WTC11 (cell line): Measurements from ENCODE around the gene GGCX. TPM values are rescaled to one million over a fixed set of nuclear protein-coding genes. Genes with fewer than 3 reads are reported as not detected.

Experiments used
- ATAC-seq: fragments of 200-7000 bp; cut with Tn5 transposase; 2 replicates; pipeline ENCODE4 v1.10.0; 2021; ENCODE audit warnings: mild to moderate bottlenecking, moderate library complexity
- CTCF ChIA-PET: fragments of 300-600 bp; sonication (Branson Sonifier 250); formaldehyde crosslinking; loops from one replicate; lab custom pipeline; 2021; ENCODE audit warnings: antibody characterized with exemption; lab: Charles Lee
- POLR2A ChIA-PET: fragments of 350-600 bp; sonication (Branson Sonifier 250); formaldehyde crosslinking; loops from one replicate; lab custom pipeline; 2021; ENCODE audit warnings: antibody characterized with exemption; lab: Charles Lee
- DNase-seq: peaks from one replicate; pipeline ENCODE4 v3.0.0; 2021; ENCODE audit warnings: low spot score
- H3K27ac Mint-ChIP-seq: 2 replicates; pipeline ENCODE4 v1.8.0; 2021; ENCODE audit warnings: mixed read lengths
- H3K27me3 Mint-ChIP-seq: 2 replicates; pipeline ENCODE4 v1.8.0; 2021; ENCODE audit warnings: low read depth, mild to moderate bottlenecking, moderate library complexity, mixed read lengths
- H3K36me3 Mint-ChIP-seq: 2 replicates; pipeline ENCODE4 v1.8.0; 2021; ENCODE audit warnings: mixed read lengths
- H3K4me1 Mint-ChIP-seq: 2 replicates; pipeline ENCODE4 v1.8.0; 2022; ENCODE audit warnings: mixed read lengths
- H3K4me3 Mint-ChIP-seq: 2 replicates; pipeline ENCODE4 v1.8.0; 2021; ENCODE audit warnings: mild to moderate bottlenecking, moderate library complexity, mixed read lengths
- H3K9me3 Mint-ChIP-seq: 2 replicates; pipeline ENCODE4 v1.8.0; 2021; ENCODE audit warnings: mixed read lengths
- ELF4 ChIP-seq: sonication (generic); formaldehyde crosslinking; IDR thresholded peaks from 2 replicates; pipeline ENCODE4 v1.8.1; 2022; ENCODE audit warnings: low read depth, mild to moderate bottlenecking, moderate library complexity, missing genetic modification reagents
- FOXK1 ChIP-seq: sonication (generic); formaldehyde crosslinking; IDR thresholded peaks from 2 replicates; pipeline ENCODE4 v1.8.0; 2022; ENCODE audit warnings: mild to moderate bottlenecking, moderate library complexity, missing genetic modification reagents
- GABPB1 ChIP-seq: sonication (generic); formaldehyde crosslinking; IDR thresholded peaks from 2 replicates; pipeline ENCODE4 v1.8.1; 2023; ENCODE audit warnings: mild to moderate bottlenecking, missing genetic modification reagents
- GRHL2 ChIP-seq: fragments of 250-450 bp; sonication (Bioruptor Pico); IDR thresholded peaks from 2 replicates; pipeline ENCODE4 v1.8.0; 2022; ENCODE audit warnings: mild to moderate bottlenecking, moderate library complexity; ENCODE audit not compliant: insufficient replicate concordance, severe bottlenecking
- JUN ChIP-seq: sonication (generic); formaldehyde crosslinking; IDR thresholded peaks from 2 replicates; pipeline ENCODE4 v1.8.0; 2023; ENCODE audit warnings: mild to moderate bottlenecking, missing genetic modification reagents
- MXD4 ChIP-seq: fragments of 250-450 bp; sonication (Bioruptor Pico); IDR thresholded peaks from 2 replicates; pipeline ENCODE4 v1.8.0; 2021; ENCODE audit warnings: mild to moderate bottlenecking, moderate library complexity, borderline replicate concordance
- MYBL2 ChIP-seq: sonication (generic); formaldehyde crosslinking; IDR thresholded peaks from 2 replicates; pipeline ENCODE4 v1.8.1; 2023; ENCODE audit warnings: mild to moderate bottlenecking, moderate library complexity, missing genetic modification reagents
- NFE2L1 ChIP-seq: sonication (generic); formaldehyde crosslinking; IDR thresholded peaks from 2 replicates; pipeline ENCODE4 v1.8.1; 2023; ENCODE audit warnings: missing genetic modification reagents
- SMAD3 ChIP-seq: sonication (generic); formaldehyde crosslinking; IDR thresholded peaks from 2 replicates; pipeline ENCODE4 v1.8.0; 2022; ENCODE audit warnings: missing genetic modification reagents, mild to moderate bottlenecking, borderline replicate concordance
- SMAD4 ChIP-seq: sonication (generic); formaldehyde crosslinking; IDR thresholded peaks from 2 replicates; pipeline ENCODE4 v1.8.0; 2022; ENCODE audit warnings: mild to moderate bottlenecking, missing genetic modification reagents
- SP1 ChIP-seq: sonication (generic); formaldehyde crosslinking; conservative IDR thresholded peaks from 2 replicates; pipeline ENCODE4 v1.8.1; 2022; ENCODE audit warnings: missing genetic modification reagents
- TEAD4 ChIP-seq: sonication (generic); formaldehyde crosslinking; IDR thresholded peaks from 2 replicates; pipeline ENCODE4 v1.8.0; 2022; ENCODE audit warnings: mild to moderate bottlenecking, missing genetic modification reagents
- ZNF121 ChIP-seq: sonication (generic); formaldehyde crosslinking; IDR thresholded peaks from 2 replicates; pipeline ENCODE4 v1.8.0; 2023; ENCODE audit warnings: missing genetic modification reagents
- ZNF671 ChIP-seq: fragments of 250-450 bp; sonication (Bioruptor Pico); IDR thresholded peaks from 2 replicates; pipeline ENCODE4 v1.8.0; 2021; ENCODE audit warnings: mild to moderate bottlenecking
- total RNA-seq: library from RNA; stranded (reverse); gene quantifications from 3 replicates; pipeline ENCODE4 v1.2.3, GENCODE V29; 2021
- TF ChIP-seq, protein P1 (sequence below): fragments of 250-450 bp; sonication (Bioruptor Pico); IDR thresholded peaks from 2 replicates; pipeline ENCODE4 v1.8.0; 2021; ENCODE audit warnings: mild to moderate bottlenecking
- TF ChIP-seq, protein P2 (sequence below): fragments of 200-600 bp; IDR thresholded peaks from 2 replicates; pipeline ENCODE4 v1.8.0; 2022; ENCODE audit warnings: antibody characterized with exemption
- TF ChIP-seq, protein P3 (sequence below): sonication (generic); formaldehyde crosslinking; IDR thresholded peaks from 2 replicates; pipeline ENCODE4 v1.8.1; 2022; ENCODE audit warnings: low read depth, missing genetic modification reagents, borderline replicate concordance
- TF ChIP-seq, protein P4 (sequence below): sonication (generic); formaldehyde crosslinking; IDR thresholded peaks from 2 replicates; pipeline ENCODE4 v1.8.0; 2023; ENCODE audit warnings: missing genetic modification reagents
- TF ChIP-seq, protein P5 (sequence below): sonication (generic); formaldehyde crosslinking; IDR thresholded peaks from 2 replicates; pipeline ENCODE4 v1.8.1; 2022; ENCODE audit warnings: missing genetic modification reagents, borderline replicate concordance

Gene GGCX
- total RNA-seq, 1 experiment from 2014 or later: 40.9 TPM

DNA sequence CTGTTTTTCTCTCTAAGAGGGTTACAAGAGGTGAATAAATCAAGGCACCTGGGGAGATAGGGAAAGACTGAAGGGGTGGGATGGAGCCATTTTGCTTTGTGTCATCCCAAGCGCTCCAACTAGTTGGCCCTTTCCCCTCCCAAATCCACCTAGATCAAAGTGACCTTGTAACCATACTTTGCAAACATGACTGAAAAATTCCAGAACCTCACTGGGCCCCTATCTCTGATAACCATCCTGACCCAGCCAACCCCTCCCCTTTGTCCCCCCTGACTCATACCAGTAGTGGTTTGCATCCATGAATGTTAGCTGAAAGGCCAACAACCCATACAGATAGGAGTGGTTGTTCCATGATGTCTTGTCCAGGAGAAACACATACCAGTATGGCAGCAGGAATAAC, 3.1 kb downstream of the GGCX start:
- Mint-ChIP-seq H3K4me3 (no peak overlapping the region), H3K9me3 (no peaks in the 10 kb centered on the region), H3K27ac (no peak overlapping the region), H3K4me1 (peaks cover 6% of the 10 kb centered on the region), H3K27me3 (no peaks in the 10 kb centered on the region), H3K36me3 (peaks cover 21% of the 10 kb centered on the region)
- POLR2A ChIA-PET: no interaction called here
- TF ChIP-seq, protein P1, sequence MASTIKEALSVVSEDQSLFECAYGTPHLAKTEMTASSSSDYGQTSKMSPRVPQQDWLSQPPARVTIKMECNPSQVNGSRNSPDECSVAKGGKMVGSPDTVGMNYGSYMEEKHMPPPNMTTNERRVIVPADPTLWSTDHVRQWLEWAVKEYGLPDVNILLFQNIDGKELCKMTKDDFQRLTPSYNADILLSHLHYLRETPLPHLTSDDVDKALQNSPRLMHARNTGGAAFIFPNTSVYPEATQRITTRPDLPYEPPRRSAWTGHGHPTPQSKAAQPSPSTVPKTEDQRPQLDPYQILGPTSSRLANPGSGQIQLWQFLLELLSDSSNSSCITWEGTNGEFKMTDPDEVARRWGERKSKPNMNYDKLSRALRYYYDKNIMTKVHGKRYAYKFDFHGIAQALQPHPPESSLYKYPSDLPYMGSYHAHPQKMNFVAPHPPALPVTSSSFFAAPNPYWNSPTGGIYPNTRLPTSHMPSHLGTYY (CRISPR knock-in tag): no peak
- TF ChIP-seq GABPB1: peak; percentile 12; the same call in 1 of the 2 replicates
- no peak for DNase-seq
- ATAC-seq: no peak
- CTCF ChIA-PET: no interaction called here

DNA sequence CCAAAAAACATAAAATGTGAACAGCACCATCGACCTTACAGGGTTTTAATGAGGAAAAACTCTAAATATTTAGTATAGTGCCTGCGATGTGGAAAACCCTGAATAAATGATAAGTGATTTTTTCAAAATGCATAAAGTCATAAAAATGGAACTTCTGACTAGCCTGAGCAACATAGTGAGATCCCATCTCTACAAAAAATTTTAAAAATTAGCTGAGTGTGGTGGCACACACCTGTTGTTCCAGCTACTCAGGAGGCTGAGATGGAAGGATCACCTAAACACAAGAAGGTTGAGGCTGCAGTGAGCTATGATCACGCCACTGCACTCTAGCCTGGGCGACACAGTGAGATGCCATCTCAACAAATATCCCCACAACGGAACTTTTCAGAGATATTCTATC, 4.2 kb downstream of the GGCX start:
- ATAC-seq (no peak), DNase-seq (no peak)
- Mint-ChIP-seq H3K4me3 (no peak overlapping the region), H3K27ac (no peak overlapping the region), H3K9me3 (no peaks in the 10 kb centered on the region), H3K36me3 (peaks cover 25% of the 10 kb centered on the region), H3K4me1 (peaks cover 6% of the 10 kb centered on the region), H3K27me3 (no peaks in the 10 kb centered on the region)
- POLR2A ChIA-PET: no interaction called here
- TF ChIP-seq, protein P2, sequence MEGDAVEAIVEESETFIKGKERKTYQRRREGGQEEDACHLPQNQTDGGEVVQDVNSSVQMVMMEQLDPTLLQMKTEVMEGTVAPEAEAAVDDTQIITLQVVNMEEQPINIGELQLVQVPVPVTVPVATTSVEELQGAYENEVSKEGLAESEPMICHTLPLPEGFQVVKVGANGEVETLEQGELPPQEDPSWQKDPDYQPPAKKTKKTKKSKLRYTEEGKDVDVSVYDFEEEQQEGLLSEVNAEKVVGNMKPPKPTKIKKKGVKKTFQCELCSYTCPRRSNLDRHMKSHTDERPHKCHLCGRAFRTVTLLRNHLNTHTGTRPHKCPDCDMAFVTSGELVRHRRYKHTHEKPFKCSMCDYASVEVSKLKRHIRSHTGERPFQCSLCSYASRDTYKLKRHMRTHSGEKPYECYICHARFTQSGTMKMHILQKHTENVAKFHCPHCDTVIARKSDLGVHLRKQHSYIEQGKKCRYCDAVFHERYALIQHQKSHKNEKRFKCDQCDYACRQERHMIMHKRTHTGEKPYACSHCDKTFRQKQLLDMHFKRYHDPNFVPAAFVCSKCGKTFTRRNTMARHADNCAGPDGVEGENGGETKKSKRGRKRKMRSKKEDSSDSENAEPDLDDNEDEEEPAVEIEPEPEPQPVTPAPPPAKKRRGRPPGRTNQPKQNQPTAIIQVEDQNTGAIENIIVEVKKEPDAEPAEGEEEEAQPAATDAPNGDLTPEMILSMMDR: no peak
- TF ChIP-seq MYBL2 (CRISPR knock-in tag): no peak
- no peak for TF ChIP-seq SMAD4 (CRISPR knock-in tag)
- no peak for TF ChIP-seq ELF4 (CRISPR knock-in tag)
- TF ChIP-seq NFE2L1: no peak
- no peak for TF ChIP-seq TEAD4
- TF ChIP-seq, protein P3, sequence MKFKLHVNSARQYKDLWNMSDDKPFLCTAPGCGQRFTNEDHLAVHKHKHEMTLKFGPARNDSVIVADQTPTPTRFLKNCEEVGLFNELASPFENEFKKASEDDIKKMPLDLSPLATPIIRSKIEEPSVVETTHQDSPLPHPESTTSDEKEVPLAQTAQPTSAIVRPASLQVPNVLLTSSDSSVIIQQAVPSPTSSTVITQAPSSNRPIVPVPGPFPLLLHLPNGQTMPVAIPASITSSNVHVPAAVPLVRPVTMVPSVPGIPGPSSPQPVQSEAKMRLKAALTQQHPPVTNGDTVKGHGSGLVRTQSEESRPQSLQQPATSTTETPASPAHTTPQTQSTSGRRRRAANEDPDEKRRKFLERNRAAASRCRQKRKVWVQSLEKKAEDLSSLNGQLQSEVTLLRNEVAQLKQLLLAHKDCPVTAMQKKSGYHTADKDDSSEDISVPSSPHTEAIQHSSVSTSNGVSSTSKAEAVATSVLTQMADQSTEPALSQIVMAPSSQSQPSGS (CRISPR knock-in tag): no peak
- TF ChIP-seq SP1 (CRISPR knock-in tag): no peak
- no peak for TF ChIP-seq ZNF671 (CRISPR knock-in tag)
- TF ChIP-seq MXD4 (CRISPR knock-in tag): no peak
- CTCF ChIA-PET: no interaction called here

DNA sequence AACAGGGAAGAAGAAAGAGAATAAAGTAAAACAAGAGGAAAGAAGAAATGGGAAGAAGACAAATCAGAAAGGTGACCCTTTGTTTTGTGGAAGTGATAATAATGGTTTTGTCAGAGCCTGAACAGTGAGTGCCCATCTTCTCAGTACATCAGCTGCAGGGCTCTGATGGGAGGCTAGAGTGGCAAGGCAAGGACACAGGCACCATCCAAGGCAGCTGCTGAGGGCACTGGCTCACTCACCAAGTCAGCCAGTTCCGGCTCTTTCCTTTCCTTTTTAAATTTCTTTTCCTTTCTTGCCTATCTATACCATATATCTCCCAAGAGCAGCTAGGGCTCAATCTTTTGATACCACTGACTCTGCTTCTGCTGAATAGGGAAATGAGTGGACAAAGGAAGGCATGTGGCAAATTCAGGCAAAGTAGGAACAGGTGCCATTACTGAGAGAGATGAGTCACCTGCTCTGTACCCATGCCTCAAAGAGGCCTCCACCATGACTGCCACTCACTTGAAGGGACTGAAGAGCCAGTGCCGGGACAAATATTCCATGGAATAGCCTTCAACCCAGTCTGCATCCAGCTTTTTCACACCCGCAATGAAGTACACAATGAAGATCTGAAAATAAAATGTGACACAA, 6.2 kb downstream of the GGCX start:
- Mint-ChIP-seq H3K27ac (no peak overlapping the region), H3K4me1 (peaks cover 1% of the 10 kb centered on the region; the same call in 1 of the 2 replicates), H3K9me3 (no peaks in the 10 kb centered on the region), H3K36me3 (peaks cover 43% of the 10 kb centered on the region), H3K4me3 (no peak overlapping the region), H3K27me3 (no peaks in the 10 kb centered on the region)
- DNase-seq (no peak), ATAC-seq (no peak)
- TF ChIP-seq, protein P4, sequence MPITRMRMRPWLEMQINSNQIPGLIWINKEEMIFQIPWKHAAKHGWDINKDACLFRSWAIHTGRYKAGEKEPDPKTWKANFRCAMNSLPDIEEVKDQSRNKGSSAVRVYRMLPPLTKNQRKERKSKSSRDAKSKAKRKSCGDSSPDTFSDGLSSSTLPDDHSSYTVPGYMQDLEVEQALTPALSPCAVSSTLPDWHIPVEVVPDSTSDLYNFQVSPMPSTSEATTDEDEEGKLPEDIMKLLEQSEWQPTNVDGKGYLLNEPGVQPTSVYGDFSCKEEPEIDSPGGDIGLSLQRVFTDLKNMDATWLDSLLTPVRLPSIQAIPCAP (CRISPR knock-in tag): no peak
- TF ChIP-seq, protein P5, sequence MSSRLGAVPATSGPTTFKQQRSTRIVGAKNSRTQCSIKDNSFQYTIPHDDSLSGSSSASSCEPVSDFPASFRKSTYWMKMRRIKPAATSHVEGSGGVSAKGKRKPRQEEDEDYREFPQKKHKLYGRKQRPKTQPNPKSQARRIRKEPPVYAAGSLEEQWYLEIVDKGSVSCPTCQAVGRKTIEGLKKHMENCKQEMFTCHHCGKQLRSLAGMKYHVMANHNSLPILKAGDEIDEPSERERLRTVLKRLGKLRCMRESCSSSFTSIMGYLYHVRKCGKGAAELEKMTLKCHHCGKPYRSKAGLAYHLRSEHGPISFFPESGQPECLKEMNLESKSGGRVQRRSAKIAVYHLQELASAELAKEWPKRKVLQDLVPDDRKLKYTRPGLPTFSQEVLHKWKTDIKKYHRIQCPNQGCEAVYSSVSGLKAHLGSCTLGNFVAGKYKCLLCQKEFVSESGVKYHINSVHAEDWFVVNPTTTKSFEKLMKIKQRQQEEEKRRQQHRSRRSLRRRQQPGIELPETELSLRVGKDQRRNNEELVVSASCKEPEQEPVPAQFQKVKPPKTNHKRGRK (CRISPR knock-in tag): no peak
- TF ChIP-seq FOXK1 (CRISPR knock-in tag) (no peak), GRHL2 (no peak), JUN (CRISPR knock-in tag) (no peak), ZNF121 (no peak), SMAD3 (CRISPR knock-in tag) (no peak)
- ChIA-PET POLR2A (interaction anchor here (0.8 kb wide), 1 partner anchor 9 kb away, joined by 4 read pairs; no protein-coding TSS in a partner anchor), CTCF (no interaction called here)
